Stimulated activated CD4-positive, alpha-beta T cell treated with anti-CD3 and anti-CD28 coated beads, Interleukin-15, amount 100 ng/mL, for 1 hour (primary cell): ENCODE results near the gene ACOT12.

ENCODE experiments used
- DNase-seq, 2 donors: peaks; one replicate each; pipeline ENCODE4 v3.0.0-alpha.2; 2020; ENCODE audit warnings: low read depth in 1 of 2, low spot score in 1 of 2

The ACOT12 gene

DNA sequence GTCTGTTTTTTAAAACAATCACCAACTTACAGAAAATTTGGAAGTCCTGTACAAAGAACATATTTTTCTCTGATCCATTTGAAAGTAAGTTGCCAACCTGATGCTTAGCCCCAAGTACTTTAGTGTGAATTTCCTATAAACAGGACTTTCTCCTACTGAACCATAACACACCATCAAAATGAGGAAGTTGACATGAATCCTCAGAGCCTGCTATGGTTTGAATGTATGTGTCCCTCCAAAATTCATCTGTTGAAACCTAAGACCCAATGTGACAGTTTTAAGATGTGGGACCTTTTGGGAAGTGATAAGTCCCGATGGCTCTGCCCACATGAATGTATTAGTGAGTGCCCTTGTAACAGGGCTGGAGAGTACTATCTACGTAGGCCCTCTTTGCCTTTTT, 6.4 kb upstream of the ACOT12 start:
- no peak for DNase-seq

DNA sequence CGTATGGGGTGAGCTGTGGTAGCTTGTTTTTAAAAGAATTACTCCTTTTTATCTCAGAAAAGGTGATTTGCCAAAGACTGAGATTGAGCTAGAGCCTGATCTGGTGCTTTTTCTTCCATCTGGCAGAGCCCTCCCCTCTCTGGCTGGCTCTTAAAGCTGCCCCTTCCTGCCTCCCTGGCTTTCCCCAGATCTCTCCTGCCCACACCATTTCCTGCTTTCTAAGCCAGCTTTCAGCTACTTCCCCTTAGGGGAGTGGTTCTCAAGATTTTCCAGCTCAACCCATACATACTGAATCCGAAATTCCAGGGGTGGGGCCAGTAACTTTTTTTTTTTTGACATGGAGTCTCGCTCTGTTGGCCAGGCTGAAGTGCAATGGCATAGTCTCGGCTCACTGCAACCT, 4.8 kb upstream of the ACOT12 start:
- DNase-seq: no peak

DNA sequence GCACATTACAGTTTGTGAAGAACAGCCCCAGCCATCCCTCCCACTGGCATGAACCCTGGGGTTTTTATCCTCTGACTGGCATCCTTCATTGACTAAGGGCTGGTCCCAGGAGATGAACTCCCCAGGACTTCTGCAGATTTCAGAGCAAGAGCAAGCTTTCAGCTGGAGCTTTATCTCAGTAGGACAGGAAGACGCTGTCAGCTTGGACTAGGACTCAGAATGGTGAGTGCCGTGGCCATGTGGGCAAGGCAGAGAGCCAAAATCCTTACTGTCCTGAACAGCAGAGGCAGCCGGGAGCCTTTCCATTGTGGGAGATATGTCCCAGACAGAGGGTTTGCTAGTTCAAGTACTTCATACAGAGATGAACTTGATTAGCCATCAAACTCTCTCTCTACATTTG, 3.2 kb upstream of the ACOT12 start:
- no peak for DNase-seq

DNA sequence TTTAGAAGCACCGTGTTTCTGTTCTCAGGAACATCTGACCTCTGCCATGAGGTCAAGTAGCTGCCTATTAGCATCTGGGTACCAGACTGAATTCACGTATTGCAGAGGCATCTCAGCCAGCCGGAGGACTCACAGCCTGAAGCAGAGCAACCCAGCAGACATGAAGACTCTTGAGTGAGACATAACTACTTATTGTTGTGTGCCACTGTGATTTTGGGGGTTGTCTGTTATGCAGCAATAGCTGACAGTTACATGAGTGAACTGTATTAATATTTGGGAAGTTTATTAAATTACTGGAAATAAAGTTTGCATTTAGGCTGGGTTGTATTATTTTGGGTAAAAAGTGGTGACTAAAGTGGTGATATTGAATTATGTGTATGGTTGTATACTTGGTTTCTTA, 1.3 kb upstream of the ACOT12 start:
- DNase-seq: no peak

DNA sequence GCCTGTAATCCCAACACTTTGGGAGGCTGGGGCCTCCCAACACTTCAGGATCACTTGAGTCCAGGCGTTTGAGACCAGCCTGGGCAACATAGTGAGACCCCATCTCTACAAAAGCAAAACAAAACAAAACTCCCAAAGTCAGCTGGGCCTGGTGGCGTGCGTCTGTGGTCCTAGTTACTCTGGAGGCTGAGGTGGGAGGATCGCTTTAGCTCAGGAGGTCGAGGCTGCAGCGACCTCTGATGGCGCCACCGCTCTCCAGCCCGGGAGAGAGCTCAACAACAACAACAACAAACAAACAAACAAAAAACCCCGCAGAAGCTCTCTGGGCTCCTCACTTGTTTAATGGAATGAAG, 528 bp downstream of the ACOT12 start:
- DNase-seq: no peak

DNA sequence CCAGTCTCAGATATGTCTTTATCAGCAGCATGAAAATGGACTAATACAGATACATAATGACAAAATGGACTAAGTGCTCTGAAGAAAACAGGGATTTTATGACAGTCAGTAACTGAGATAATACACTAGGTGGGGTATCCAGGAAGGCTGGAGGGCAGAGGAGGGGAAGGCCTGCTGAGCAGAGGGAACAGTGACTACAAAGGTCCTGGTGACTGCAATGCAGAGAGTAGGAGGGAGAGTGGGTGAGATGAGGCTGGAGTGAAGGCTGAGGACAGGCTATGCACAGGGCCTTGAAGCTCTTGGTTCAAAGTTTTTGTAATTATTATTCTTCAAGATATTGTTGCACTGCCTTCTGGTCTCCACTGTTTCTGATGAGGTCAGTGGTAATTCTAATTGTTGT, 4.9 kb downstream of the ACOT12 start:
- DNase-seq: no peak

DNA sequence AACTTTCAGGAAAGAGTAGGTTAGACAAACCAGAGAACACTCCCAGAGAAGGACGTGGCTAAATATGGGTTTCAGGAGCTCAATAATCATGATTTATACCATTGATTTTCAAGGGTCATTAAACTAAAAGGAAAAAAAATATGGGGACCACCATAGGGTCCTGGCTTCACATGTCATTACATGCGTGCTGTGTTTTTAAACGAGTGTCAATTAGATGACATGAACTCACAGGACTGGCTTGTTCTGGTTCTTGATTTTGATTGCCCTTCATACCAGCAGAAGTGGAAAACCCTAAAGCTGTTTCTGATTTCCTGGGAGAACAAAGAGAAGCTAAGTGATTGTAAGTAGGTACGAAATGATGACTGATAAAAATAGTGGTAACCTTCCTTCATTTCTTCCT, 5.8 kb downstream of the ACOT12 start:
- DNase-seq: no peak

DNA sequence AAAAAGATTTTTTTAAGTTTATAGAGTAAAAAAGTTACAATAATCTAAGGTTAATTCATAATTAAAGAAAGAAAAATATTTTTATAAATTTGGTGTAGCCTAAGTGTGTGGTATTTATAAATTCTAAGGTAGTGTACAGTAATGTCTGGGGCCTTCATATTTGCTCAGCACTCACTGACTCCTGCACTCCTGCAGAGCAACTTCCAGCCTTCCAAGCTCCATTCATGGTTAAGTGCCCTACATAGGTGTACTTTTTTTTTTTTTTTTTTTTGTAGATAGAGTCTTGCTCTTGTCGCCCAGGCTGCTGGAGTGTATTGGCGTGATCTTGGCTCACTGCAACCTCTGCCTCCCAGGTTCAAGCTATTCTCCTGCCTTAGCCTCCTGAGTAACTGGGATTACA, 10.1 kb downstream of the ACOT12 start:
- no peak for DNase-seq

DNA sequence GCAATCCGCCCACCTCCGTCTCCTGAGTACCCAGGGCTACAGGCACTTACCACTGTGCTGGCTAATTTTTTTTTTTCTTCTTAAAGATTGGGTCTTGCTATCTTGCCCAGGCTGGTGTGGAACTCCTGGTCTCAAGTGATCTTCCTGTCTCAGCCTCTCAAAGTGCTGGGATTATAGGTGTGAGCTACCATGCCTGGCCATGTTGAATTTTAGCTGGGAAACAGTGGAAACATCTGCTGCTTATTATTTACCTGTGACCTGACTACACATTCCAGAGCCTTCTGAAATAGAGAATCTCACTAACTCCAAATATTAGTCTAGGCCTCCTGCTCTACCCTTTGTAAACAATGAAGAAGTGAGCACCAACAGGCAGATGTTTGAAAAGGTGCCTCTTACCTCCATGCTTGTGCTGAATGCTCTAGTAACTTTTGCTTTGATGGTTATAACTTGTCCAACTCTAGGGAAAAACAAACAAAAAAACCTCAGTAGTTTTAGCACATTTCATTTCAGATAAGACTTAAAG, 22.5 kb downstream of the ACOT12 start:
- DNase-seq: no peak

DNA sequence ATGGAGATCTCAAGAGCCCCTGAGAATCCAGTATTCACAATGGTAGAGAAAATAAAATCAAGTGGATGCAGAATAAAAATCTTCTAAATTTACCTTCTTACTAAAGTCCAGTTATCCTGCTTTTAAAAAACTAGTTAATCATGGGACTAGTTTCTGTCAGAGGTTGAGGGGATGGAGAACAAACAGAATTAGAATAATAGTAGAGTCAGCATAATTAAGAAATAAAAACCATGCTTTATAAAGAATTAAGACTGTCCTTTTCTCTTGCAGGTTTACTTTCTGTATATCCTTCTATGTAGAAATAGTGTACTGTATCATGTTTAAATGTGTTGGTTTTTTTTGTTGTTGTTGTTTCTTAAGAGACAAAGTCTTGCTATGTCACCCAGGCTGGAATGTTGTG, 23.0 kb downstream of the ACOT12 start:
- DNase-seq: no peak

DNA sequence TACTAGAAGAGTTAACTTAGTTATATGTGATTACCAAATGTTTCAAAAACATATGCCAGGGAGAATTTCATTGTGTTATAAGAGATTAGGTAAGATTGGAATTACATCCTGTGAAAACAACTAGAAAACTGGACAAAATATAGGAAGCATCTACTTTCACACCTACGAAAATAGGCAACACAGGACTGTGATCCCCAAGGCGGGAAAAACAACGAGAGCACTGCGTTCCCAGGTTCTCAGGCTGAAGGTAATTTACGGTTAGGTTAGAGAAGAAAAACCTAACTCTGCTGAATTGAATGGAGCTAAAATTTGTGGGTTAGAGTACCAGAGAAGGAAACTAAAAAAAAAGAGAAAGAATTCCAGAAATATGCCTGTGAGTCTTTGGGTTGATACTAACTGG, 28.4 kb downstream of the ACOT12 start:
- no peak for DNase-seq

DNA sequence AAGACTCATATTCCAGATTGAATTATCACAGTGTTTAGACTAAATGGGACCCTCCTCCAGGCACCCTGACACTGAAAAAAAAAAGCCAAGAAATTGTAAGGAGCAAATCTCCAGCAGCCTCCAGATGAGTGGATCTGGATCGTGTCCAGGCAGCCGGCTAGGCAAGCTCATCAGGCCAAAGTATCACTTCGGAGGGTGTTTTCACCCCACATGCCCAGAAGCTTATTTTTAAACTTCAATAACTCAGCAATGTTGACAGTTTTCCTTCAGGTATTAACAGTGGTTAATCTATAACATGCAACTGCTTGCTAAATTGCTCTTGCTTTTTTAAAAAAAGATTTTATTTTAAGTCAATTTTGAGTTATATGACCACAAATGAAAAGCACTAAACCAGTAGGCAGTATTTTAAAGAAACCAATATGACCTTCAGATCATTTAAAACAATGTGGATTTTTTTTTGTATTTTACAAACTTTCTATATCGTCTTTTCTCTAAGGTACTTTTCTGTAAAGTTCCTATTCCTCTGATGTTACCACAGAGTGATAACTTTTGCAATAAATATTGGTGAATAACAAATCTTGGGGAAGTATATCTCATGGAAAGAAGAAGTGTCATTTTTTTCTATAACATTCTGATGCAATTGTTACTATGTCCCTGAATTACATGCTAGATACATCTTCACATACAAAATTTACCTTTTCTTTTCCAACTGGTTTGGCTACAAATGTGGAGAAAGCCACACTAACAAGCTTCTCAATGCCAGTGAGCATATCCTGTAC, 30.7 kb downstream of the ACOT12 start:
- DNase-seq: no peak

DNA sequence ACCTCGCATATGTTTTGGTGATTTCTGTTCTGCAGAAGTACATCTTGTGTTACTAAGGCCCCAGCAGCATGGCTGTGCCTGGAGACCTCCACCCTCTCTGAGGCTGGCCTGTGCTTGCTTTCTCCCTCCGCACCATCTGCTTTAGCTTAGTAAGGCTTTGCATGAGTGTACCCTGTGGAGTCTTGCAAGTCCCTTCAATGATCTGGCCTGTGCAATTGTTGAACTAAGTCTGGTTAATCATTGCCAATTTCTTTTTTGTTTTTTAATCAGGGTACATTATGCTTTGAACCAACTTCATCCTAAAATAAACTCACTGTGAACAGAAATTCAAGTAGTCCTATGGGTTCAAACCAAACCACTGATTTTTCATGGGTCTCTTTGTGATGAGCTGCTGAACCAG, 32.3 kb downstream of the ACOT12 start:
- DNase-seq: no peak

DNA sequence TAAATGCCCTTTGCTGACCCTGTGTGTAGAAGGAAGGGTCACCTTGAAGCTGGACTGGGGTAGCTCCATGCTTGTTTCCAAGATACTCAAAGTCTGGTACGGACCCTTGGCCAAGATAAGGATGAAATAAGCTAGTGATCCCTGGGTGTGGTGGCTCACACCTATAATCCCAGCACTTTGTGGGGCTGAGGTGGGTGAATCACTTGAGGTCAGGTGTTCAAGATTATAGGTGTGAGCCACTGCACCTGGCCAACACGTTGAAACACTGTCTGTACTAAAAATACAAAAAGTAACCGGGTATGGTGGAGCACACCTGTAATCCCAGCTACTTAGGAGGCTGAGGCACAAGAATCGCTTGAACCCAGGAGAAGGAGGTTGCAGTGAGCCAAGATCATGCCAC, 33.3 kb downstream of the ACOT12 start:
- no peak for DNase-seq

DNA sequence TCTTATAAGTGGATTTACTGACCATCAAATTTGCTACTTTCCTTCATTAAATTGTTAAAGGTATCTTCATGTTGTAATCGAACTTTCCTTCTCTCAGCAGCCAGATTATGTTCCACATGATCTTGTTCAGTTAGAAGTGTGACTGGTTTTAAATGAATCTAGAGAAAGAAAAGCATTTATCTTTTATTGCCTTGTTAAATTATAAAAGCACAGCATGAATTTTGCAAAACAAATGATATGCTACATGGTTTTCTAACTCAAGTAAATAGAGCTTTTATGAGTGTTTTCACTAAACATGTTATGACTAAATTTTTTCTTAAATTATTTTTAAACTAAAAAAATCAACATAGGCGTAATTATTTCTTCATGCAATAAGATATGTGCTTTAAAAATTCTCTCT, 34.1 kb downstream of the ACOT12 start:
- DNase-seq: no peak

DNA sequence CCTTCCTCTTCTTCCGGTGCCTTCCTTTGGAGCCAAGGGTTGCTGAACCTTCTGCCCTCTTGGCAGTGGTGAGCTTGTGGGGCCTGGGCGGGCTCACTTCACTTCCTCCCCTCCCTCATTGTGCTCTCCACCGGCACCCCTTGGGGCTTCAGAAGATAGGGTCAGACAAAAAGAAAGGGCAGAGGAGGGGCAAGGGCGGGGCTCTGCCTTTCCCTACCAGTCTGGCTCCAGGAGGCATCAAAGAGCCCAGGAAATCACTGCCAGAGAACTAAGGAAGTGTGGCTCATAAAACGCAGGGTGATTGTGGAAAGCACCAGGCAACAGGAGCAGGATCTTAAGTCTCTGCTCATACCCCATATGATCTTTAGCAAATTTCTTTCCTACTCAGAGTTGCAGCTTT, 34.8 kb downstream of the ACOT12 start:
- no peak for DNase-seq

DNA sequence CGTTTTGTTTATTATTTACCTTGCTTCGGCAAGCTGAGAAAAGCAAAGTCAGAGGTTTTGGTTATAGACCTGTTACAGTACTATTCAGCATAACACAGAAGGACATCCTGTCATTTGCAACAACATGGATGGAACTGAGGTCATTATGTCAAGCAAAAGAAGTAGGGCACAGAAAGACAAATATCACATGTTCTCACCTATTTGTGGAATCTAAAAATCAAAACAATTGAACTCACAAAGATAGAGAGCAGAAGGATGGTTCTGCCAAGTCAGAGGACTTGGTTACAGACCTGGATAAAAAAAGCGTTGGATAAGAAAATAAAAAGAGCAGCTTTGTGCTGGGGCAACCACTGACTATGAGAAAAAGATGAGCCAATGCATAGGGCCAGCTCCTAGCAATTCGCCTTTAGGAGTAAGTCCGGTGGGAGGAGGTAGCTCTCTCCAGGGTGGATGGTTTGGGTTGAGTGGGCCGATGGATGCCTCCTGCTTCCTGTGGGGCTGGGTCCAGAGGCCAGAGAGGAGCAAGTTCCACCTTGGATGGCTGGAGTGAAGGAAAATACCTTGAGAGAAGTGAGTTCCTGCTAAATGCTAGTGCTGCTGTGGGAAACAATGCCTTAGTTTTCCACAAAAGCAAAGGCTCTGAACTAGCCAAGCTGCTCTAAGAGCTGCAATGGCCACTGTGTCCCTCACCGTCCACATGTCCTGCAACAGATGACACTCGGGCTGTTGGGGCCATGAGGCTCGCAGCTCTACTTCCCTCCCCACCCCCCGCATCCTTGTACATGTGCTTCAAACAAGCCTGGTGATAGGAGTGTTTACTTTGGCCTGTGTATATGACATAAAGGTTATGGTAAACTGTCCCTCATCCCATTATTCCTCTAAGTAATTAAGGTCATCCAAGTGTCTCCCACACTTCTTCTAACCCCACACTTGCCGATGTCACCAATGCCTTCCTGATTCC, 38.4 kb downstream of the ACOT12 start:
- no peak for DNase-seq

DNA sequence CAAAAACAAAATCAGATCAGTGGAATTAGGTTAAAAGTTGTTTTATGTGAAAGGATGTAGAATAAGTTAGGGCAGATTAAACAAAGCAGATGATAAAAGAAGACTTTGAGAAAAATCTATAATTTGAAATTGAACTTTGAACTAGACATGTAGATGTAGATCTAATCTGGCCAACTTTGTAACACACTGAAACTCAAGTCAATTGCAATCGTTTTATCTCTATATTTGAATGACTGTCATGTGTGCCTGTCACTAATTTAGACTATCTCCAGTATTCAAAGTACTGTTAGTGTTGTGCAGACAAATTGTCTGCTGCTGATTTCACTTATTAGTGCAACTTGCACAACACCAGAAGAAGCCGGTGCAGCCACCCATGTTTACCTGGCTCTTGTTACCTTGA, 39.8 kb downstream of the ACOT12 start:
- no peak for DNase-seq

DNA sequence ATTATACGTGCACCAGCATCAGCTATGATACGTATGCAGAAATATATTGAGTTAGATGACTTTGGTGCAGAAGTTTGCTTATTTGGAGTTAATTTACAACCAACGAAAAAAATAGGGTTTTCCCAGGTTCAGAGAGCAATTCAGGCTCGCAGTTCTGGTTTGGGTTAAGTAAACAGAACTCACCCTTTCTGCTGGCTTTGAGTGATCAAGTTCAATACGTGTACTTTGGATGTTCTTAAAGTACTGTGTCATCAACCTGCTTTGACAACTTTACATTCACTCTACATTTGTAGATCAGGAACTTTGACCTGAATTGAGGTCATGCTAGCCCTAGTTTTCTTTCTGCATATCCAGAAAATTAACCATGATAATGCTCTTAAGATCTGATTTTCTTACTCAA, 40.7 kb downstream of the ACOT12 start:
- no peak for DNase-seq

DNA sequence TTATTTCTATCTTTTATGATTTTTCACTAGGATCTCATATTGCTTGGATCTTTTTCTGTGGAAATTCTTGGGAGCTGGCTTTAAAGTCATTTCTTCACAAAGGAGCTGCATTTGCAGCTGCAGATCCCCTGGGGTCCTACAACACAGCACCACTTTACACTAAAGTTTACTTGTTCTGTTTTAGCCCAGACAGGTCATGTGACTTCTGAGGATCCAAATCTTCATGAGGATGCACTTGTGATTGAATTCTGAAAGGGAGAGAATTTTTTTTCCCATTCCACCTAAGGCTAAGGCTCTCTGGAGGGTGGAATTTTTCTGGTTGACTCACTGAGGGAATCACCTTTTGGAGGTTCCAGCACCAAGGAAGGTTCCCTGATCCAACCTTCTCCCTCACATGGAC, 43.4 kb downstream of the ACOT12 start:
- DNase-seq: no peak

DNA sequence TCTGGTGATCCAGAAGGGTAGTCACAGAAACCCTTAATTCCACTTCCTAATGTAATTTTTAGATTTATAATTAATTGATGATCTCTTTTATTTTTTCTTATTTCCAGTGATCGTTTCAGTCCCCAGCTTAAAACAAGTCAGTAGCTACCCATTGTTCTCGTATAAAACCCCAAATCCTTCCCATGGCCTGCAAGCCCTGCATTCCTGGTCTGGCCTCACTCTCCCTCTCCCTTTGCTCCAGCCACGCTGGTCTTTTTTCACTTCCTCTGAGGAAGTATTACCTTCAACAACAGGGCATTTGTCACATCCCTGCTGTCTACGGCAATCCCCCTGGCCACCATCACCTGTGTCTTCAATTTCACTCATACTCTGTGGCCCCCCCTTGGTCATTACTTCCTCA, 44.8 kb downstream of the ACOT12 start:
- no peak for DNase-seq

DNA sequence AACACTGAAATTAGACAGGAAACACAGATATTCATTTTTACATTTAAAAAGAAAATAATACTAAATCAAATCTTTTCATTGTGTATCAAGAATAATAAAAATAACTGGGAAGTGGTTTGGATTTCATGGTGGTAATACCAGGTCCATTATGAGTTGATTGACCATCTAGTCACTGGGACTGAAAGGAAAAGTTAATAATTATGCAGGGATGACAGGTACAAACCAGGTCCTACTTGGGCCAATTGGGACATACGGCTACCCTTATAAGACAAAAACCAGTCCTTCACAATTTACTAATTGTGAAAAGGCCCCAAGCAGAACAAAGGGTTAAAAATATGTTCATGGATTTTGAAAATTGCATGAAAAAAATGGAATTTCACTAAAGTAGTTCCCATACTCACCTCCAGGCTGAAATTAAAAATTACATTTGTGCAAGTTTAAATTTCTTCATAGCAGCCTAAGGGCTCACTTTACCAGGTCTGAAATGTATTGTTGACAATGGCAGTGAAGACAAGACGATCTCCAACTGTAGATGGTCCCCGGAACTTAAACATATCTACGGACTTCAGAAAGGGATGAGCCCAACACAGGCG, 48.4 kb downstream of the ACOT12 start:
- no peak for DNase-seq
